Measurements from ENCODE around the gene CEMP1.
"Not testable (repeated sequence)": the region's sequence is repeated elsewhere in the genome, so short reads cannot be mapped to it uniquely, and the experiment has no call there.

Gene CEMP1

GRCh38 chr16:2531371-2531695 lies at the start of gene CEMP1:
TSS of gene CEMP1 (minus strand) at chr16:2531408. CDS start at chr16:2531073, 335 bp downstream.
- in situ Hi-C loops (cut with MboI; ENCODE audit: low sequenced_read_pairs) = loop anchor here (5.0 kb wide), 1 partner anchor 66 kb away; no protein-coding TSS in a partner anchor

GRCh38 chr16:2580818-2581217 lies 49.6 kb upstream of the CEMP1 start:
- in situ Hi-C loops (cut with MboI; ENCODE audit: low sequenced_read_pairs) = not testable (repeated sequence)

GRCh38 chr16:2580143-2580542 lies 48.9 kb upstream of the CEMP1 start:
- in situ Hi-C loops (cut with MboI; ENCODE audit: low sequenced_read_pairs) = not testable (repeated sequence)

GRCh38 chr16:2578905-2579304 lies 47.7 kb upstream of the CEMP1 start:
- in situ Hi-C loops (cut with MboI; ENCODE audit: low sequenced_read_pairs) = not testable (repeated sequence)

DNA sequence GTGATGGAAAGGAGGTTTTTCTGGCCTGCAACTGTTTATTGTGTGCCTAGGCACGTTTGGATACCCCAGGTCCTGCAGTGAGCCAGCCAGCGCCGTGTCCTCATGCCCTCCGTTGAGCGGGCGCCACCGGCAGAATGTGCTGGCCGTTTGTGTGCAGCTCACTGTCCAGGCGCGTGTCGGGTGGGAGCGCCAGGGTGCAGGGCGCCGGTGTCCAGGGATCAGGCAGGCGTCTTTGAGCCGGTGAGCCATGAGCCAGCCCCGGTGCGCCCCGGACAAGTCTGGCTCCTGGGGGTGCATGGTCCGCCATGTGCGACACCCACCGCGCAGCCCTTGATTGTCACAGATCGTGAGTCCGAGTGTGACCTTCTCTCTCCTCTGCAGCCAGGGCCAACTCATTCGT lies 45.8 kb upstream of the CEMP1 start:
- in situ Hi-C loops (cut with MboI; ENCODE audit: low sequenced_read_pairs) = not testable (repeated sequence)

GRCh38 chr16:2575839-2576238 lies 44.6 kb upstream of the CEMP1 start:
- in situ Hi-C loops (cut with MboI; ENCODE audit: low sequenced_read_pairs) = not testable (repeated sequence)

- in situ Hi-C loops (cut with MboI; ENCODE audit: low sequenced_read_pairs) = not testable (repeated sequence)
Measured at GRCh38 chr16:2572704-2573103, 41.5 kb upstream of the CEMP1 start.

DNA sequence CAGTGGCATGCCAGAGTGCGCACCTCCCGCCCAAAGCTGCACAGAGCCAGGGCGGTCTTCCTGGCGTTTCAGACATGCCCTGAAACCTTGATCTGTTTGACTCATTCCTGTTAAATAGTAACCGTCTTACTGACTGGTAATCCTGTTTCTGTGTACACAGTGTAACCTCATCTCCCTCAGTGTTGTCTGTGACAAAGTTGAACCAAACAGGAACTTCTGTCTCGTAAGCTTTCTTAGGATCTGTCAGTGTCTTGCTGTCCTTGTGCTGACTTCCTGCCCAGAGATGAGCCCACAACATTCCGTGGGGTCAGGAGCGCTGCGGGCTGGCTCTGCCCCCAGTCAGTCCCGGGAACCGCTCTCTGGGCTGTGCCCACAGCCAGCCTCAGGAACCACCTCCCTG lies 37.4 kb upstream of the CEMP1 start:
- in situ Hi-C loops (cut with MboI; ENCODE audit: low sequenced_read_pairs) = not testable (repeated sequence)

DNA sequence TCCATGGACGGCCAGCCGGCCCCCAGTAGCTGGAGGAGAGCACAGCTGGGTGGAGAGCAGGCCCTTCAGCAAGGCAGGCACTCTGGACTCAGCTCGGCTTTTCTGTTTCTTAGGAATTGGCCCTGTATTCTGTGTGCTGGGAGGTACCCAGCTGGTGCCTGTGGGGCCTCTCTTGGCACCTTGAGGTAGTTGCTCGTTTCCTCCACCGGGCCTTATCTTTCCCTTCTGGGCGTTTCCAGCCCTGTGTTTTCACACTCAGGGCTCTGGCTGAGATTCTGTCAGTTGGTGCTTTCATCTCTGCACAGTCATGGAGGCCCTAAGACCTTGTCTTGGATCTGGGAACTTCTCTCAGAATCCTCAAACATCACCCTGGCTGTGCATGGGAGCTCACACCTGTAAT lies 36.3 kb upstream of the CEMP1 start:
- in situ Hi-C loops (cut with MboI; ENCODE audit: low sequenced_read_pairs) = not testable (repeated sequence)

- in situ Hi-C loops (cut with MboI; ENCODE audit: low sequenced_read_pairs) = not testable (repeated sequence)
Measured at GRCh38 chr16:2560798-2561133, 29.6 kb upstream of the CEMP1 start.

DNA sequence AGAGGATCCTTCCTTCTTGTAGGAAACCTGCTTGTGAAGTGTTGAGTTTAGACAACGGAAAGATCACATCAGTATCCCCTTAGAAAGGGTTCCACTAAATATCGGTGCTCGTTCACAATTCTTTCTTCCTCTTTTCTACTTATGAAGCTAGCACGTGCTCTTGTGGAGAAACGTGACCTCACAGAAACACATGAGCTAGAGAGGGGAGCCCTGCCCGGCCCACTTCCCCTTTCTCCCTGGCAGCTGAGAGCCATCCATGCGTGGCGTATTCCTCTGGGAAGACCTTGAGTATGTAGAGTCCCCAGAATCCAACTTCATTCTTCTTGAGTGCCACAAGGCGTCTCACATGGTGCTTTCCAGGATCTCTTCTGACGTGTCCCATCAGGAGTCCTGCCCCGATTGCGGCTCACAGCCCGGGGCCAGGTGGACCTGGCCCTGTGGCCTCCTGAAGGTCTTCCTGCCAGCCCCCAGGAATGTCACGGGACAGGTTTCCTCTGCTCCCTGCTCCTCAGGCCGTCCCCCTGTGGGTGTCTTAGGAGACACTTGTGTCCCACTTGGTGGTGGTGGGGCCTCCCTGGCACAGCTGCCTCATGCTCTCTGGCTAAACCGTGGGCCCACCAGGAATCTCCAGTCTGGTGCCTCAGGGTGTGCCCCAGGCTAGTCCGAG lies 29.1 kb upstream of the CEMP1 start:
- in situ Hi-C loops (cut with MboI; ENCODE audit: low sequenced_read_pairs) = not testable (repeated sequence)

DNA sequence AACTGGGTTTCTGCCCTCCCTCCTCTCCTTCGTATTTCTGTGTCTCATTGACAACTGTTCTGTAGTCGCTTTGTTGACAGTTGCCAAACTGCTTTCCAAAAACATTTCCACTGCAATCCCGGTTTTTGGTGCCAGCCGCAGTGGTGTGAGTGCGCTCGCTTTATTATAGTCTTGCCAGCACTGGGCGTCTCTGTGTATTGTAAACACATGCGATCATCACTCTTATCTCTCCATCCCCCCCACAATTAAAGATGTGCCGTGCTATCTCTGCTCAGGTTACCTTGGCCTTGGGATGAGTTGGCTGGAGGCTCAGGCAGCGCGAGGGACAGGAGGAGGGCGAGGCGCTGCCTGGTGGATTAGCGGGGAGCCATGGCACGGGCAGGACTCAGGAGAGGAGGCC lies 25.9 kb upstream of the CEMP1 start:
- in situ Hi-C loops (cut with MboI; ENCODE audit: low sequenced_read_pairs) = not testable (repeated sequence)

DNA sequence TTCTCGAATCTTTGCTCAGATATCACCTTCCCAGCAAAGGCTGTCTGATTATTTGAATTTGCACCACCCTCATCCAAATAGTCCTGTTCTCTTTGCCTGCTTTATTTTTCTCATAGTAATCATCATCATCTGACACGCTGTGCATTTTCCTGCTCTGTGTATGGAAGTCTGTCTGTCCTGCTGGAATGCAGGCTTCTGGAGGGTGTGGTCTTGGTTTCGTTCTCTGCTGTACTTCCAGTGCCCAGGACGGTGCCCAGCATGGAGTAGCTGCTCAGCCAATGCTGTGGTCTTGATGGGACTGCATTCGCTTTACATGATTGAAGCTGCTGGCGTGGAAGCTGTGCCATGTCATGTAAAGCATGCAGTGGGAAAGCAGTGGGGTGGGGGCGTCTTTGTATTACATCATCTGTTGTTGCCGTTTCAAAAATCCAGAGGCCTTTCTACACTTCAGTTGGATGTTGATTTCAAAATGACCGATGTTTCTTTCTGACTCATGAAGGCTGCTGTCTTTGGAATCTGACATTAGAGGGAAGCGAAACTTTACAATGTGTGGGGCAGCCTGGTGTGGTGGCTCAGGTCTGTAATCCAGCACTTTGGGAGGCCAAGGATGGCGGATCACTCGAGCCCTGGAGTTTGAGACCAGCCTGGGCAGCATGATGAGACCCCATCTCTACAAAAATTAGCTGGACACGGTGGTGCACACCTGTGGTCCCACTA lies 23.7 kb upstream of the CEMP1 start:
- in situ Hi-C loops (cut with MboI; ENCODE audit: low sequenced_read_pairs) = not testable (repeated sequence)

- in situ Hi-C loops (cut with MboI; ENCODE audit: low sequenced_read_pairs) = not testable (repeated sequence)
Measured at GRCh38 chr16:2551420-2551889, 20.2 kb upstream of the CEMP1 start.

GRCh38 chr16:2550283-2550878 lies 19.2 kb upstream of the CEMP1 start:
- in situ Hi-C loops (cut with MboI; ENCODE audit: low sequenced_read_pairs) = not testable (repeated sequence)

GRCh38 chr16:2543771-2544170 lies 12.6 kb upstream of the CEMP1 start:
- in situ Hi-C loops (cut with MboI; ENCODE audit: low sequenced_read_pairs) = not testable (repeated sequence)

GRCh38 chr16:2541409-2541808 lies 10.2 kb upstream of the CEMP1 start:
- in situ Hi-C loops (cut with MboI; ENCODE audit: low sequenced_read_pairs) = not testable (repeated sequence)

DNA sequence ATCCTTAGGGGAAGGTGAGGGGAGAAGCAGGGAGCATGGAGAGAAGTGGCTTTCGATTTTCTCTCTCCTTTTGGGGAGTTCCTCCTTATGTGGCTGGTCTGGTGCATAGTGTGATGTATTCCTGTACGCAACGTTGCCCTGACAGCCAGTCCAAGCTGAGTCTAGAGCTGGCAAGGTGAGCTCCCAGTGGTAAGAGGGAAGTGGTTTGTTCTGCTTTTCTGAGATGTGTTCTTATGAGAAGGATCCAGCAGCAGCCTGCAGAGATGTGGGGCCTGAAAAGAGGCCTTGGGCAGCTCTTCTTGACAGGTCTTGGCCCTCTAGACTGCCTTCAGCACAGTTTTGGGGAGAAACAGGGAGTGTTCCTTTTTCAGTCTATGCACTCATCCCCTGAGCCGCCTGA lies 9.7 kb upstream of the CEMP1 start:
- in situ Hi-C loops (cut with MboI; ENCODE audit: low sequenced_read_pairs) = not testable (repeated sequence)

GRCh38 chr16:2539845-2540458 lies 8.7 kb upstream of the CEMP1 start:
- in situ Hi-C loops (cut with MboI; ENCODE audit: low sequenced_read_pairs) = not testable (repeated sequence)

GRCh38 chr16:2539192-2539844 lies 8.1 kb upstream of the CEMP1 start:
- in situ Hi-C loops (cut with MboI; ENCODE audit: low sequenced_read_pairs) = not testable (repeated sequence)
